Measurements from ENCODE around the gene METTL18.

METTL18 gene

DNA sequence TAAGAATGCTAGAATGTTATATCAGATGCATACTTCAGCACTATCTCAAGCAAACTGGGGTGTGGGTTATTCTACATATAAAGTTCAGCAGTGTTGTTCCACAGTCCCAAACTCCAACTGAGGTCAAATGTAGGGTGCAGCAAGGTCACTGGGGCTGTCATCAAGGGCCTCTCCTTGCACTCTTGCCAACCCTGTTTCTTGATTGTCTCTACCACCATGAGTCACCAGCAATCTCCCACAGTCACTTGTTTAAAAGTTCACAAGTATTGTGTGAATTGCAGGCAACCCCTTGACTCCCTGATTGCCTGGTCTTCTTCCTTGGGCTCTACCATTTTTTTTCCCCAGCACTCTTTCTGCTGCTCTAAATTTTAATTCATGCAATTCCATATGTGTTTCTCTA is 10.6 kb downstream of the METTL18 start:
- DNase-seq: no peak

- DNase-seq: no peak
Measured at GRCh38 chr1:169782596-169782995, 12.1 kb downstream of the METTL18 start.

DNA sequence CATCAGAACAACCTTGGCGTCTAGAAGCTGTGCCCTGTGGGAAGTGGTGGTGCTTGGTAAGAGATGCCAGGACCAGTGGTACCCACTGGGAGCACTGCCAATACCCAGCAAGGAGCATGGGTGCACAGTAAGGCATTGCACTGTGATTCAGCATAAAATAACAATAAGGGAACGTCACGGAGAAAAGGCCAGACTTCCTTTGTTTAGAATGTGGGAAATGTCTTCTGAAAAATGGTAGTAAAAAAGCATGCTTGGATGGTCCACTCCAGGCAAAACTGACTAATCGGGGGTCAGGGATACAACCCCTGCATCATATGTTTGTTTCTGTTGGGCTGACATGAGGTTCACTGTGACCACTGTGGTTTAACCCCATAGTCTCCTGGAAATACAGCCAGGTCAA is 14.7 kb downstream of the METTL18 start:
- DNase-seq: no peak

DNA sequence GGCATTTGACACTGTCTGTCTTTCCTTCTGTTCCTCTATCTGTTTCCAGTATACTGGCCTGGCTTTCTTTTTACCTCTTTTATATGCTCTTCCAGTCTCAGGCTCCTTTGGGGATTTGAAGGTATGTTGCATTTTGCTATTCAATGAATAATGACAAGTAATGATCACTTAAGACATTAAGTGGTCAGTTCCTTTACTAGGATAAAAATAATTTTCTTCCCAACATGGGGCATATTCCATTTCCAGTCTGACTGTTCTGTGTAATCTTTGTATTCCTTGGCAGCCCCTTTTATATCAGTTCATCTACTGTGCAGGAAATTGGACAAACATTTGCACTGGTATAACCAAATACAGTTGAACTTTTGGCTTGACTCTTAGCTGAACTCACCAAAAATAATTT is 15.6 kb downstream of the METTL18 start:
- no peak for DNase-seq

DNA sequence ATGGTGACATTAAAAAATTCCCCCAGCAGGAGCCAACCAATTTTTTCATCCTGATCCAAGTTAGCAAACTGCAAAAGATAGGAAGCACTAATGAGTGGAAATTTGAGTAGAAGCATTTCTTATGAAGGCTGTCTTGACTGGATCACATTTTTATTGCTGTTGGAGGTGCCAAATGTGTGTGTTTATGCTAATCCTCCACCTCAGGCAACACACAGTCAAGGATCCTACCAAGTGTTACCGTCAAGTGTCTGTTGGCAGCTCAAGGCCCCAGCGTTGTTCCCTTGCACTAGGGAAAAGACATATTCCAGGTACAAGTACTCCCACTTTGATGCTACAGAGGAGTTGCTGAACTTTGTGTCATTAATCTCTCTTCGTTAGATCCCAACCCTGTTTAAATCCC is 18.3 kb downstream of the METTL18 start:
- DNase-seq: no peak

DNA sequence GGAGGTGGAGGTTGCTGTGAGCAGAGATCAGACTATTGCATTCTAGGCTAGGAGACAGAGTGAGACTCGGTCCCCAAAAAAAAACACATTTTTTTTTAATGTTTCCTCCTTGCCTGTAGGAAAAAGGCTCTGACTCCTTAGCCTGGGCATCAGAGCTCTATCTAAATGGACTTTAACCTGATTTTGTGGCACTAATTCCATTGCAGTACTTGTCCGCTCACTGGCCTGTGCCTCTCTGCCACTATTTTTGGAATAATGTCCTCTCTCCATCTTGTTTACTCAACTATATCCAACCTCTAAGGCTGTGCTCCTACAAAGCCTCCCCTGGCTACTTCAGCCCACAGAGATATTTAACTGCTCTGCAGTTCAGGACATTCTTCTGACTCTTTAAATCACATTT is 26.5 kb downstream of the METTL18 start:
- DNase-seq: no peak

DNA sequence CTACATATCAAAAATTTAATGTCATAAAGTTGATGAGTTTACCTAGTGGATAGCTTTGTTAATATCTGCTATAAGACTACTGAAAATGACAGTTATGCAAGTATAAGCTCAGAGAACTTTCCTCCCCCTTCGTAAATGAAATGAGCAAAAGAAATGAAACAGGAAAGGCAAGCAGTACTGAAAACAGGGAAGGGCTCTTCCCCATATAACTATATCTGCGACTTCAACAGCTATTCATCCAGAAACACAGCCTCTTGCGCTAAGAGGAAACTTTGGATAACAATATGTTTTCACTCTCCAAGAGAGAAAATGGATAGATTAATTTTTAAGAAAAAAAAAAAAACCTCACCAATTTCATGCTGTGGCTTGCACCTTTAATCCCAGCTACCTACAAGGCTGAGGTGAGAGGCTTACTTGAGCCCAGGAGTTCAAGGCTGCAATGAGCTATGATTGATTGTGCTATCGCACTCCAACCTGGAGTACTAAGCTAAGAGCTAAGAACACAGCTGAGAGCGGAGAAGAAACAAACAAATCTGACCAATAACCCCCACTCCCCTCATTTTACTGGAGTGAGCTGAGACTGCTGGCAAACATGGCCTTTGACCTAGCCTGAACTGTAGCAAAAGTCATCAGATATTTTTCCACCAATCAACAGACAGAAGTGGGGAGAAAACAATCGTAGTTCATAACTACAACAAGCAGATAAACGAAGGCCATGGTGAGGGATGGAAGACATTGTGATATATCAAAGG is 29.0 kb downstream of the METTL18 start:
- no peak for DNase-seq

DNA sequence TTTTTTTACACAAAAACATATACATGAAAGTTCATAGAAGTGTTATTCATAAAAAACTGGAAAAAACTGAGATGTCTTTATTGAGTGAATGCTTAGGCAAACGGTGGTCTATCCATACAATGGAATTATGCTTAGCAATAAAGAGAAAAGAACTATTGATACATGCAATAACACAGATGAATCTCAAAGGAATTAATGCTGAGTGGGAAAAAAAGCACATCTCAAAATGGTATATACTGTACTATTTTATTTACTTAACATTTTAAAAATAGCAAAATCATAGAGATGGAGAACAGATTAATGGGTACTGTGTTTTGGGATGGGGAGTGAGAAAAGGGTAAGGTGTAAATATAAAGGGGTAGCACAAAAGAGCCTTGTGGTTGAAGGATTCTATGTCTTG is 29.8 kb downstream of the METTL18 start:
- DNase-seq: no peak

GRCh38 chr1:169762699-169763098 is 32.0 kb downstream of the METTL18 start:
- no peak for DNase-seq

- DNase-seq: no peak
Measured at GRCh38 chr1:169759038-169759437, 35.7 kb downstream of the METTL18 start.

- DNase-seq: no peak
Measured at GRCh38 chr1:169753549-169753948, 41.2 kb downstream of the METTL18 start.

DNA sequence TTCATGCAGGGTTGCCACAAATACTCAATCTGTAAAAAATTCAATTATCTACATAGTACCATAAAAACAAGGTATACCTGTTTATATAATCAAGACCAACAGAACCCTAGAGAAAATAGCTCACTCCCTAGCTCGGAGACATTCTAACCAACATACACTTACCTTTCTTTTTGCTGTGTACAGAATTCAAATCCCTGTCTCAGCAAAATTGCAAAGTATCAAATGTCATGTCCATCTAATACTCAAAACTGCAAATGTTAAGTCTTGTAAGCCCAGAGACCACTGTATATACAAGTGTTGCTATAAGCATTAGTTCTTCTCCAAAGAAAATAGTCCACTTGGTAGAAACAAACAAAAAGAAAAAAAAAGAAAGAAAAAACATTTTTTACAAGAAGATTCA is 44.7 kb downstream of the METTL18 start:
- DNase-seq: no peak

DNA sequence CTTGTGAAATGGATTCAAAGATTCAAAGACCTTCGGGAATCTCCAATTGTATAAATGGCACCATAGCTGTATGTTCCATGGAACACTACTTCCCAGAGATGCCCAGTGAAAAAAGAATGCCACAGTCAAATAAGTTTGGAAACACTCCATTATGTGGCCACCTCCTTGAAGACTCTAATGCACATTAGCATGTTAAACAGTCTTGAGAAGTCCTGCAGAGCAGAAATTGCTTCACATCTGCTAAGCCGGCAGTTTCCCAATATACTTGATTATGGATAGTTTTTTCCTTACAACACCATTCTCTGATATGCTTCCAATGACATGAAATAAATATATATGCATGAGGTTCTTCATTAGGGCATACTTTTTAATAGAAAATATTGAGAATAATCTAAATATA is 48.2 kb downstream of the METTL18 start:
- DNase-seq: no peak

DNA sequence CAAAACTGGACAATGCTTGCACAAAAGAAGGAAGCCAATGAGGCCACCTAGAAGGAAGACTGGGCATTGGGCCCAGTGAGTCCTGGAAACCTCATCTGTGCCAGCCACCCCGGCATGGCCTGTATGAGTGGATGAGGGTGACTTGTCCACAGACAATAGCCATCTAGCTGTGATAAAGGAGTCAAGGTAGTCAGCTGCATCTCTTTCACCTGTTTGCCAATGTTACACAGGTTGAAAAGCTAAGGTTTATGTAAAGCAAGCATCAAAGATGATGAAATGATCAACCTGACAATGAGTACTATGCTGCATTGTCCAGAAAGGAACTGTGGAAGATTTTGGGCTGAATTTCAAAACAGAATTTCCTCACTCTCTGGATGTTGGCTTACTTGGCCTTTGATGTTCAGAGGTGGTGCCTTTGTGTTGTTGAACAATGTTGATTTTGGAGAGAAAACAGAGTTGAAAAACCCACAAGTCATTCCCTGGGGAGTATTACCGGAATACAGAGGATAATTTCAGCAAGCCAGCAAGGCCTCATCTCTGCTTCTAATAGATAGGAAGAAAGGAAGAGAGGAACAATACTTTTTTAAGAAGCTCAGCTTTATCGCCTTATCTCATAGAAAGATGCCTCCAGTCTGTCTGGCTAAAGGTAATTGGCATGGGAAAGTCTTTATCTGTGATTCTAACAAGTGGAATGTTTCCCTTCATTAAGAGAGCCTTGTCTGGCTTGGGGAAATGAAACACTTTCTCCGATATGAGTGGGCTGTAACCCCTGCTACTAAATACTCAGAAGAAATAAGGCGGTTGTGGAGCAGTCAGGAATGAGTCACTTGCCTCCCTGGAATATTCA is 49.5 kb downstream of the METTL18 start:
- DNase-seq: no peak
